ENCODE data around the gene ARRDC1.

The ARRDC1 gene

DNA sequence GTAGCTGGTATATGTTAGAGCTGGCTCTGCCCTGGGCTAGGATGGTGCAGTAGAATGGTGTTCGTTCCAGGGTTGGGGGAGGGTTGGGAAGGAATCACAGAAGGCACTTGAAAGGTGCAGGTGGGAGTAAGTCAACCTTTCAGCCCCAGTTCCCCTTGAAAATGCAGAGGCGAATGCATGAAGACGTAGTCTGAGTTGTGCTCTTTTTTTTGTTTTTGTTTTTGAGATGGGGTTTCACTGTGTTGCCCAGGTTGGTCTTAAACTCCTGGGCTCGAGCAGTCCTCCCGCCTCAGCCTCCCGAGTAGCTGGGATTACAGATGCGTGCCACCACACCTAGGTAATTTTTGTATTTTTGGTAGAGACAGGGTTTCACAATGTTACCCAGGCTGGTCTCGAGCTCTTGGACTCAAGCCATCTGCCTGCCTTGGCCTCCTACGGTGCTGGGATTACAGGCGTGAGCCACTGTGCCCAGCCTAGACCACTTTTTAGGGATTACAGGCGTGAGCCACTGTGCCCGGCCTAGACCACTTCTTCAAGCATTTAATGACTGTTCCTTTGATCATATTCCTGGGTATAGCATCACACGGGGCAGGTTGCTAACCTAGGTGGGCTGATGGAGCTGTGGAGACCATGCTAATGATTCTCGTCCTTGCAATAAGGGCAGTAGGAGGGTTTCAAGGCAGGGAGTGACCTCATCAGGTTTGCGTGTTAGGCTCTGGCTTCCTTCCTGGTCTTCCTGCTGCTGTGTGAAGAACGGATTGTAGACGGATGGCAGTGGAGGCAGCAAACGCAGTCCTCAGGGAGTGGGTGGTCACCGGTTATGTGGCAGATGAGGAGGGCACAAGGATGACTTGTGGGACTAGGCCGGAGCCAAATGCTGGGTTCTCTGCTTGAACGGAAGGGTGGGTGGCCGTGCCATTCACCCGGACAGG is 27.0 kb downstream of the ARRDC1 start:
- no peak for FAIRE-seq
- DNase-seq (ENCODE audit: low spot score), result no peak

DNA sequence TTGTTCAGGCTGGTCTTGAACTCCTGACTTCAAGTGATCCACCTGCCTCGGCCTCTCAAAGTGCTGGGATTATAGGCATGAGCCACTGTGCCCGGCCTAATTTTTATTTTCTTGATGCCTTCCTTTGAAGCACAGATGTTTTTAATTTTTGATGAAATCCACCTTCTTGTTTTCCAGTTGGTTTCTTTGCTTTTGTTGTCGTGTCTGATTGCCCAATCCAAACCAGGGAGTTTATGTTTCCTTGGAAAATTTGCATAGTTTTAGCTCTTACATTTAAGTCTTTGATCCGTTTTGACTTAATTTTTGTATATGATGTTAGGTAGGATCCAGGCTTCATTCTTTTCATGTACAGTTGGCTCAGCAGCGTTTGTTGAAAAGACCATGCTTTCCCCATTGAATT is 28.5 kb downstream of the ARRDC1 start:
- DNase-seq (ENCODE audit: low spot score) (no peak), FAIRE-seq (no peak)

GRCh38 chr9:137638680-137639079 is 33.2 kb downstream of the ARRDC1 start:
- DNase-seq (ENCODE audit: low spot score) (no peak), FAIRE-seq (no peak)

GRCh38 chr9:137639303-137640051 is 34.0 kb downstream of the ARRDC1 start:
- DNase-seq (ENCODE audit: low spot score) (no peak), FAIRE-seq (no peak)

DNA sequence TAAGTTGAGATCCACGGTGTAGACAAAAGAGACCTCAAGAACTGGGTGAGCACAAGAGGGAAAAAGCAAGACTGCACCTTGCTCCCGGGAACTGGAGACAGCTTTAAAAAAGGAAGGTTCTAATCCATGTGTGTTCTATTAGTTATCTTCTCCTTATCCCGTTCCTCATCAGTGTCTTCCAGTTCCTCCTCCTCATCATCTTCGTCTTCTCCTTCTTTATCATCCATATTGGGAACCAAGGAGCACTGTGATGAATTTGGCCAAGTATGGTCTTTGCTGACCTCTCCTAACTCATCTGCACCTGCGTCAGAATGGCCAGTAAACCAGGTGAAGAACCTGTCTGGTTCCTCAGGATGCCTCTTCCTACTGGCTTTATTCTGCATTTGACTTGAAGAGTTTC is 35.4 kb downstream of the ARRDC1 start:
- FAIRE-seq (no peak), DNase-seq (ENCODE audit: low spot score) (no peak)

DNA sequence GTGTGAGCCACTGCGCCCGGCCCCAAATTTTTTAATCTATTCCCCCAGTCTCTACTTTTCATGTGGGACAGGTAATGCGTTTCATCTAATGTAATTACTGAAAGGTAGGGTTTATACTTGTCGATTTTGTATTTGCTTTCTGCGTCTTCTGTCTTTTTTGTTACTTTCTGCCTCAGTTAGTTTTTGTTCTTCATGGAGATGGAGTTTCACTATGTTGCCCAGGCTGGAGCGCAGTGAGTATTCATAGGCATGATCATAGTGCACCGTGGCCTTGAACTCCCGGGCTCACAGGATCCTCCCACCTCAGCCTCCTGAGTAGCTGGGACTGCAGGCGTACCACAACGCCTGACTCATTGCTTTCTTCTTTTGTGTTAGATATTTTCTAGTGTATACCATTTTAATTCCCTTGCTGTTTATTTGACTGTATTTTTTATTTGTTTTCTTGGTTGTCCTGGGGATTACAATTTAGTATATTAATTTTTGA is 36.7 kb downstream of the ARRDC1 start:
- FAIRE-seq, result no peak
- DNase-seq (ENCODE audit: low spot score), result no peak

GRCh38 chr9:137642892-137643291 is 37.4 kb downstream of the ARRDC1 start:
- FAIRE-seq (no peak), DNase-seq (ENCODE audit: low spot score) (no peak)

DNA sequence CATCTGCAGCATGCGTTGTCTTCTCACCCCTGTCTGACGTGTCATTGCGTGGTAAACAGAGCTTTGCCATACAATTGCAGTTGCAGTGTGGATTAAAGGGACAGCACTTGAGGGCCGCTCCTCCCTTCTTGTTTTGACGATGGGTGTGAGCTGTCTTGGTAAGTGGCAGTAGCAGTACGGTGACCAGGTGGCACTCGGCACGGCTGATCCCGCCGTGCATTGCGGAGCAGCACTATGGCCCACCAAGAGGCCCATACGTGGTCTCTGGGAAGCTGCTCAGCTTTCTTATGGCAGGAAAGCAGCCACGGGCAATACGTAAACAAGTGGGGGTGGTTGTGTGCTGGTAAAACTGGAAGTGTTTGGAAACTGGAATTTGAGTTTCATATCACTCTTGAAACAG is 38.4 kb downstream of the ARRDC1 start:
- DNase-seq (ENCODE audit: low spot score) (no peak), FAIRE-seq (no peak)

GRCh38 chr9:137645211-137645610 is 39.7 kb downstream of the ARRDC1 start:
- no peak for FAIRE-seq
- DNase-seq (ENCODE audit: low spot score), result no peak

GRCh38 chr9:137646341-137646740 is 40.9 kb downstream of the ARRDC1 start:
- FAIRE-seq (no peak), DNase-seq (ENCODE audit: low spot score) (no peak)

DNA sequence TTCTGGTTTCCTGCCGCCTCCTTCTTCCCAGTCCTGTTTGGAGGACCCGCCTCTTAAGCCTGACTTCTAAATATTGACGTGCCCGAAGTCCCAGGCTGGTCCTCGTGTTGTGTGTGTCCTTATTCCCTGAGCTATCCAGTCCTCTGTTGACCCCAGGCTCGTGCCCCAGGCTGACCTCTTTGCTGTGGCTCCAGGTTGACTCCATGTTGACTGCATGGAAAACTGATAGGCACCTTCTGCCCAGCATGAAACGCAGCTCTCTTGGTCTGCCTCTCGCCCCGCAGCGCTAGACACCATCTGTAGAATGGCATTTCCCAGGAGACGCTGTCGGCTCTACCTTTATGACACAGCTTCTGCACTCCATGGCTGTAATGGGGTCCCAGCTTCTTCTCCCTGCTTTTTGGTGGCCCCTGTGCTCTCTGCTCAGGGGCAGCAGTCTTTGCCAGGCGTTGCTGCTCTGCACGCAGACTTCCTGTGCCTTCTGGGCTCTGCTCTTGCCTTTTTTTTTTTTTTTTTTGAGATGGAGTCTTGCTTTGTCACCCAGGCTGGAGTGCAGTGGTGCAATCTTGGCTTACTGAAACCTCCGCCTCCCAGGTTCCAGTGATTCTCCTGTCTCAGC is 41.7 kb downstream of the ARRDC1 start:
- DNase-seq (ENCODE audit: low spot score) (no peak), FAIRE-seq (no peak)

- no peak for DNase-seq (ENCODE audit: low spot score)
Observed at GRCh38 chr9:137648396-137648795, 42.9 kb downstream of the ARRDC1 start.

GRCh38 chr9:137649553-137649952 is 44.1 kb downstream of the ARRDC1 start:
- FAIRE-seq (no peak), DNase-seq (ENCODE audit: low spot score) (no peak)

More at GRCh38 chr9:137648396-137648795, 42.9 kb downstream of the ARRDC1 start:
- FAIRE-seq, result no peak

GRCh38 chr9:137650259-137650658 is 44.8 kb downstream of the ARRDC1 start:
- DNase-seq (ENCODE audit: low spot score) (no peak), FAIRE-seq (no peak)

DNA sequence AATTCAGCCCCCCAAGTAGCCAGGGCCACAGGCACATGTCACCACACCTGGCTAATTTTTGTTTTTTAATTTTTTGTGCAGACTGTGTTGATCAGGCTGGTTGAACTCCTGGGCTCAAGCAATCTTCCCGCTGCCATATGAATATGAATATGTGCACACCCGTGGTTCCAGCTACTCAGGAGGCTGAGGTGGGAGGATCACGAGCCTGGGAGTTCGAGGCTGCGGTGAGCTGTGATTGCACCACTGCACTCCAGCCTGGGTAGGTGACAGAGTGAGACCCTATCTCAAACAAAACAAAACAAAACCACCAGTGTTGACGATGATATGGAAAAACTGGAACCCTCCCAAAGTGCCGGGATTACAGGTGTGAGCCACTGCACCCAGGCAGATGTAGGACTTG is 45.3 kb downstream of the ARRDC1 start:
- FAIRE-seq (no peak), DNase-seq (ENCODE audit: low spot score) (no peak)

DNA sequence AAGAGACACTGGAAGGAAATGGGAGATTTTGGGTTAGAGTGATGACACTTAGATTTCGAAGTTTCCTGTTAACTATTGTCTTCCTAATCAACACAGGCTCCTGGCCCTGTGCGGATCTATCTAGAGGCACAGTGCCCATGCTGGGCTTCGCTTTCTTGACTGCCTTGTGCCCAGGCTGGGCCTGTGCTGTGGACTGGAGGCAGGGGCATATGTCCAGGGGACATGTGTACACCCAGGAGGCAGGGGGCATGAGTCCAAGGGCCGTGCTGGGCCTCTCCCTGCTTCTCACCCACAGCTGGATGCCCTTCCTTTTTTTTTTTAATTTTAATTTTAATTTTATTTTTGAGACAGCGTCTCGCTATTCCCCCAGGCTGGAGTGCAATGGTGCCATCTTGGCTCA is 50.9 kb downstream of the ARRDC1 start:
- FAIRE-seq, result no peak
- no peak for DNase-seq (ENCODE audit: low spot score)

DNA sequence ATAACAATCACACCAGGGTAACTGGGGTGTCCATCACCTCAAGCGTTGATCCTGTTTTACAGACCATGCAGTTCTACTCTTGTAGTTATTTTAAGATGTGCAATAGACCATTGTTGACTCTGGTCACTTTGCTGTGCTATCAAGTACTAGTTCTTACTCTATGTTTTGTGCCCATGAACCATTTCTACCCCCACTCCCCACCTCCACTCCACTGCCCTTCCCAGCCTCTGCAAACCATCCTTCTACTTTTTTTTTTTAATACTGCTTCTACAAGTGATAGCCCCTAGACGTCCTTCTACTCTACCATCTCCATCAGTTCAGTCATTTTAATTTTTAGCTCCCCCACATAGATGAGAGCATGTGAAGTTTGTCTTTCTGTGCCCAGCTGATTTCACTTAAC is 52.1 kb downstream of the ARRDC1 start:
- FAIRE-seq (no peak), DNase-seq (ENCODE audit: low spot score) (no peak)

- no peak for DNase-seq (ENCODE audit: low spot score)
- no peak for FAIRE-seq
Observed at GRCh38 chr9:137658781-137659180, 53.3 kb downstream of the ARRDC1 start.

DNA sequence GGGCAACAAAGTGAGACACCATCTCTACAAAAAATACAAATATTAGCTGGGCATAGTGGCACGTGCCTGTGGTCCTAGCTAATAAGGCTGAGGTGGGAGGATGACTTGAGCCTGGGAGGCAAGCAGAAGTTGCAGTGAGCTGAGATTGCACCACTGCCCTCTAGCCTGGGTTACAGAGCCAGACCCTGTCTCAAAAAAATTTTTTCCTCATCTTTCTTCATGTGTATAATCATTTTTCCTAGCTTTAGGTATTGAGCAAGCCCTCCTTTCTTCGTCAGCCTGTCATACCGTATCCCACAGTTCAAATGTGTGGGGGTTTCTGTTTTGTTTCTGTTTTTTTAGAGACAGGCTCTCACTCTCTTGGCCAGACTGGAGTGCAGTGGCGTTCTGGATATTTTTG is 54.7 kb downstream of the ARRDC1 start:
- FAIRE-seq (no peak), DNase-seq (ENCODE audit: low spot score) (no peak)

GRCh38 chr9:137663584-137663983 is 58.1 kb downstream of the ARRDC1 start:
- no peak for FAIRE-seq

GRCh38 chr9:137664676-137665075 is 59.2 kb downstream of the ARRDC1 start:
- no peak for DNase-seq (ENCODE audit: low spot score)

More at GRCh38 chr9:137663584-137663983, 58.1 kb downstream of the ARRDC1 start:
- DNase-seq (ENCODE audit: low spot score), result no peak

More at GRCh38 chr9:137664676-137665075, 59.2 kb downstream of the ARRDC1 start:
- FAIRE-seq, result no peak
